KMS-11 (cell line): ENCODE measurements around the gene ZNF469.

Experiments used
- H2AFZ ChIP-seq: fragments of 200-600 bp; sonication (generic); 2 replicates; pipeline ENCODE4 v1.6.1; 2016; ENCODE audit warnings: antibody characterized with exemption, mixed run types, low read depth
- H3K27ac ChIP-seq: fragments of 200-600 bp; sonication (generic); 2 replicates; pipeline ENCODE4 v1.6.1; 2016; ENCODE audit warnings: mild to moderate bottlenecking, mixed run types
- H3K27me3 ChIP-seq: fragments of 200-600 bp; sonication (generic); 2 replicates; pipeline ENCODE4 v1.6.1; 2017; ENCODE audit warnings: mild to moderate bottlenecking, low read depth, mixed run types, moderate library complexity; ENCODE audit not compliant: insufficient read depth
- H3K36me3 ChIP-seq: fragments of 200-600 bp; sonication (generic); 2 replicates; pipeline ENCODE4 v1.6.1; 2017; ENCODE audit warnings: mild to moderate bottlenecking, mixed run types; ENCODE audit not compliant: insufficient read depth
- H3K4me1 ChIP-seq: fragments of 200-600 bp; sonication (generic); 2 replicates; pipeline ENCODE4 v1.6.1; 2016; ENCODE audit warnings: mild to moderate bottlenecking, low read depth, mixed run types; ENCODE audit not compliant: poor library complexity, severe bottlenecking
- H3K4me2 ChIP-seq: fragments of 200-600 bp; sonication (generic); 2 replicates; pipeline ENCODE4 v1.7.0; 2016; ENCODE audit warnings: mild to moderate bottlenecking, mixed run types
- H3K4me3 ChIP-seq: fragments of 200-600 bp; sonication (generic); IDR thresholded peaks from 2 replicates; pipeline ENCODE4 v1.6.1; 2017; ENCODE audit warnings: low read depth, low read length, mixed read lengths; ENCODE audit not compliant: insufficient read depth
- H3K79me2 ChIP-seq: fragments of 200-600 bp; sonication (generic); 2 replicates; pipeline ENCODE4 v1.6.1; 2016; ENCODE audit warnings: low read depth, mixed run types; ENCODE audit not compliant: insufficient read depth
- H3K9ac ChIP-seq: fragments of 200-600 bp; sonication (generic); 2 replicates; pipeline ENCODE4 v1.6.1; 2016; ENCODE audit warnings: mild to moderate bottlenecking, mixed run types
- H4K20me1 ChIP-seq: fragments of 200-600 bp; sonication (generic); 2 replicates; pipeline ENCODE4 v1.6.1; 2016; ENCODE audit warnings: mild to moderate bottlenecking, mixed run types; ENCODE audit not compliant: insufficient read depth
- CTCF ChIP-seq: fragments of 200-600 bp; sonication (generic); conservative IDR thresholded peaks from 2 replicates; pipeline ENCODE4 v1.6.1; 2017; ENCODE audit warnings: low read depth, mild to moderate bottlenecking, antibody characterized with exemption, low read length, moderate library complexity, mixed read lengths

Gene ZNF469

GRCh38 chr16:88363239-88363891, 19.4 kb upstream of the ZNF469 start:
- Histone ChIP-seq H3K4me1 (no peaks in the 10 kb centered on the region), H4K20me1 (no peaks in the 10 kb centered on the region), H3K9ac (no peak overlapping the region), H3K27ac (no peak overlapping the region), H3K79me2 (no peaks in the 10 kb centered on the region), H3K4me3 (no peak overlapping the region), H3K4me2 (no peak overlapping the region), H2AFZ (no peak overlapping the region), H3K27me3 (peaks cover 38% of the 10 kb centered on the region), H3K36me3 (no peaks in the 10 kb centered on the region)
- TF ChIP-seq CTCF, result no peak

GRCh38 chr16:88365244-88365865, 17.4 kb upstream of the ZNF469 start:
- H2AFZ ChIP-seq, result no peak overlapping the region
- TF ChIP-seq CTCF, result no peak
- H3K4me3 ChIP-seq, result no peak overlapping the region
- H3K27ac ChIP-seq, result no peak overlapping the region
- no peaks in the 10 kb centered on the region for H3K4me1 ChIP-seq
- H3K36me3 ChIP-seq, result no peaks in the 10 kb centered on the region
- peaks cover 22% of the 10 kb centered on the region for H3K27me3 ChIP-seq
- H3K4me2 ChIP-seq, result no peak overlapping the region
- H3K9ac ChIP-seq, result no peak overlapping the region
- H3K79me2 ChIP-seq, result no peaks in the 10 kb centered on the region
- no peaks in the 10 kb centered on the region for H4K20me1 ChIP-seq

- H3K79me2 ChIP-seq, result no peaks in the 10 kb centered on the region
- H3K4me2 ChIP-seq, result no peak overlapping the region
- no peaks in the 10 kb centered on the region for H4K20me1 ChIP-seq
- H3K27me3 ChIP-seq, result peaks cover 16% of the 10 kb centered on the region
- H3K27ac ChIP-seq, result no peak overlapping the region
- no peaks in the 10 kb centered on the region for H3K36me3 ChIP-seq
- TF ChIP-seq CTCF, result no peak
- no peaks in the 10 kb centered on the region for H3K4me1 ChIP-seq
- no peak overlapping the region for H3K4me3 ChIP-seq
- H3K9ac ChIP-seq, result no peak overlapping the region
- no peak overlapping the region for H2AFZ ChIP-seq
Measured at GRCh38 chr16:88366032-88366703, 16.6 kb upstream of the ZNF469 start.

GRCh38 chr16:88366704-88367047, 16.1 kb upstream of the ZNF469 start:
- Histone ChIP-seq H3K27me3 (peaks cover 14% of the 10 kb centered on the region; the same call in 1 of the 2 replicates), H2AFZ (no peak overlapping the region), H4K20me1 (no peaks in the 10 kb centered on the region), H3K27ac (no peak overlapping the region), H3K9ac (no peak overlapping the region), H3K4me1 (no peaks in the 10 kb centered on the region), H3K36me3 (no peaks in the 10 kb centered on the region), H3K4me3 (no peak overlapping the region), H3K79me2 (no peaks in the 10 kb centered on the region), H3K4me2 (no peak overlapping the region)
- no peak for TF ChIP-seq CTCF
